Neural crest cell (in vitro differentiated cells): ENCODE results near the gene CUEDC1. TPM values are rescaled to one million over a fixed set of nuclear protein-coding genes. Genes with fewer than 3 reads are reported as not detected.

ENCODE experiments used
- DNase-seq: peaks from one replicate; pipeline ENCODE4 v3.0.0; 2021; ENCODE audit warnings: low read depth, mixed read lengths, low spot score
- H3K27ac Mint-ChIP-seq: one replicate; pipeline ENCODE4 v1.8.0; 2021; ENCODE audit warnings: mild to moderate bottlenecking, mixed read lengths; ENCODE audit not compliant: unreplicated experiment
- H3K27me3 Mint-ChIP-seq: 2 replicates; pipeline ENCODE4 v1.8.0; 2021; ENCODE audit warnings: low read depth, mild to moderate bottlenecking, mixed read lengths
- H3K36me3 Mint-ChIP-seq: 2 replicates; pipeline ENCODE4 v1.8.0; 2021; ENCODE audit warnings: low read depth, mild to moderate bottlenecking, mixed read lengths
- H3K4me1 Mint-ChIP-seq: 2 replicates; pipeline ENCODE4 v1.8.0; 2021; ENCODE audit warnings: mixed read lengths
- H3K4me3 Mint-ChIP-seq: one replicate; pipeline ENCODE4 v1.8.0; 2021; ENCODE audit warnings: mild to moderate bottlenecking, mixed read lengths
- H3K9me3 Mint-ChIP-seq: 2 replicates; pipeline ENCODE4 v1.8.0; 2021; ENCODE audit warnings: mixed read lengths
- CTCF ChIP-seq: fragments of 200-600 bp; sonication (generic); conservative IDR thresholded peaks from 2 replicates; pipeline ENCODE4 v1.5.0; 2021; ENCODE audit warnings: antibody characterized with exemption, mild to moderate bottlenecking
- total RNA-seq: library from RNA; stranded (reverse); gene quantifications from 2 replicates; pipeline ENCODE4 v1.2.1, GENCODE V29; 2021

Gene CUEDC1
- total RNA-seq, 1 donor from 2014 or later, result 86.9 TPM

- peaks cover 5% of the 10 kb centered on the region for H3K27me3 Mint-ChIP-seq
- H3K36me3 Mint-ChIP-seq, result peaks cover 13% of the 10 kb centered on the region
- TF ChIP-seq CTCF, result no peak
- H3K4me3 Mint-ChIP-seq, result peak overlapping the region; percentile 84
- no peaks in the 10 kb centered on the region for H3K9me3 Mint-ChIP-seq
- H3K4me1 Mint-ChIP-seq, result peaks cover 66% of the 10 kb centered on the region
- H3K27ac Mint-ChIP-seq, result no peak overlapping the region
- no peak for DNase-seq
These were observed 94.7 kb downstream of the CUEDC1 start for GRCh38 chr17:57860414-57860999.

- Mint-ChIP-seq H3K4me3 (peak overlapping the region; percentile 66), H3K9me3 (no peaks in the 10 kb centered on the region), H3K36me3 (peaks cover 9% of the 10 kb centered on the region), H3K27me3 (peaks cover 5% of the 10 kb centered on the region), H3K4me1 (peaks cover 66% of the 10 kb centered on the region), H3K27ac (no peak overlapping the region)
- no peak for TF ChIP-seq CTCF
- DNase-seq, result no peak
These were observed 95.4 kb downstream of the CUEDC1 start for GRCh38 chr17:57859601-57860413.

- TF ChIP-seq CTCF, result no peak
- no peaks in the 10 kb centered on the region for H3K9me3 Mint-ChIP-seq
- H3K27me3 Mint-ChIP-seq, result peaks cover 5% of the 10 kb centered on the region
- DNase-seq, result no peak
- peaks cover 58% of the 10 kb centered on the region for H3K4me1 Mint-ChIP-seq
- peak overlapping the region; percentile 66 for H3K4me3 Mint-ChIP-seq
- peaks cover under 1% of the 10 kb centered on the region for H3K36me3 Mint-ChIP-seq
- H3K27ac Mint-ChIP-seq, result peak overlapping the region; percentile 76
These were observed 96.4 kb downstream of the CUEDC1 start for GRCh38 chr17:57858838-57859237.

GRCh38 chr17:57856792-57857620 lies 98.2 kb downstream of the CUEDC1 start:
- peaks cover 5% of the 10 kb centered on the region for H3K27me3 Mint-ChIP-seq
- H3K27ac Mint-ChIP-seq, result no peak overlapping the region
- DNase-seq, result no peak
- TF ChIP-seq CTCF, result no peak
- H3K4me3 Mint-ChIP-seq, result no peak overlapping the region
- peaks cover 41% of the 10 kb centered on the region for H3K4me1 Mint-ChIP-seq
- no peaks in the 10 kb centered on the region for H3K36me3 Mint-ChIP-seq
- no peaks in the 10 kb centered on the region for H3K9me3 Mint-ChIP-seq

GRCh38 chr17:57855391-57856035 lies 99.7 kb downstream of the CUEDC1 start:
- Mint-ChIP-seq H3K36me3 (no peaks in the 10 kb centered on the region), H3K9me3 (no peaks in the 10 kb centered on the region), H3K27me3 (no peaks in the 10 kb centered on the region), H3K4me3 (peak overlapping the region; percentile 58), H3K27ac (peak overlapping the region; percentile 20), H3K4me1 (peaks cover 45% of the 10 kb centered on the region)
- no peak for TF ChIP-seq CTCF
- no peak for DNase-seq
